A673 (cell line): ENCODE data around the gene DIP2B. TPM values are rescaled to one million over a fixed set of nuclear protein-coding genes. Genes with fewer than 3 reads are reported as not detected.

Experiments used
- BruUV-seq: library from RNA; stranded (reverse); fragments of 400-500 nt; replicated peaks from 2 replicates; lab custom pipeline; 2021; lab: Mats Ljungman, UMichigan
- CTCF ChIA-PET: fragments of 300-600 bp; sonication (Branson Sonifier 250); formaldehyde crosslinking; loops from one replicate; lab custom pipeline; 2022; ENCODE audit warnings: antibody characterized with exemption; lab: Charles Lee
- POLR2A ChIA-PET: fragments of 300-600 bp; sonication (Branson Sonifier 250); formaldehyde crosslinking; loops from one replicate; lab custom pipeline; 2022; ENCODE audit warnings: antibody characterized with exemption; ENCODE audit not compliant: low non-redundant PET; lab: Charles Lee
- DNase-seq: peaks from one replicate; pipeline ENCODE4 v3.0.0-alpha.2; 2015; ENCODE audit warnings: low spot score
- H3K27ac ChIP-seq: fragments of 200-600 bp; sonication (generic); 2 replicates; pipeline ENCODE4 v1.5.1; 2016; ENCODE audit warnings: mixed run types, low read depth, mild to moderate bottlenecking, mixed read lengths, antibody characterized with exemption, low read length; ENCODE audit not compliant: poor library complexity, severe bottlenecking
- H3K27me3 ChIP-seq: fragments of 200-600 bp; sonication (generic); replicated peaks from 2 replicates; pipeline ENCODE4 v1.6.1; 2017; ENCODE audit warnings: mixed run types, low read depth, mild to moderate bottlenecking, mixed read lengths, antibody characterized with exemption, low read length; ENCODE audit not compliant: insufficient read depth, poor library complexity
- H3K36me3 ChIP-seq: fragments of 200-600 bp; sonication (generic); 2 replicates; pipeline ENCODE4 v1.6.1; 2016; ENCODE audit warnings: mixed run types, mild to moderate bottlenecking, mixed read lengths, antibody characterized with exemption, low read length; ENCODE audit not compliant: insufficient read depth, poor library complexity, severe bottlenecking
- H3K4me1 ChIP-seq: fragments of 200-600 bp; sonication (generic); 2 replicates; pipeline ENCODE4 v1.6.1; 2017; ENCODE audit warnings: mixed run types, mild to moderate bottlenecking, mixed read lengths, antibody characterized with exemption, low read length; ENCODE audit not compliant: insufficient read depth, poor library complexity, severe bottlenecking
- H3K4me3 ChIP-seq: fragments of 200-600 bp; sonication (generic); 2 replicates; pipeline ENCODE4 v1.5.1; 2016; ENCODE audit warnings: low read depth, mixed run types, mild to moderate bottlenecking, mixed read lengths, low read length; ENCODE audit not compliant: poor library complexity, severe bottlenecking
- H3K9me3 ChIP-seq: fragments of 200-600 bp; sonication (generic); 2 replicates; pipeline ENCODE4 v1.6.1; 2016; ENCODE audit warnings: mixed run types, low read depth, mild to moderate bottlenecking, mixed read lengths, antibody characterized with exemption, low read length; ENCODE audit not compliant: poor library complexity, severe bottlenecking
- EZH2 ChIP-seq: fragments of 200-600 bp; sonication (generic); IDR thresholded peaks from 2 replicates; pipeline ENCODE4 v1.6.1; 2017; ENCODE audit warnings: borderline replicate concordance, low read depth, mild to moderate bottlenecking, mixed read lengths, antibody characterized with exemption, low read length; ENCODE audit not compliant: poor library complexity, severe bottlenecking
- intact Hi-C: fragments of 100-400 bp; cut with micrococcal nuclease; formaldehyde crosslinking; loops from one replicate; pipeline ENCODE4 v1.10.0; 2022; ENCODE audit not compliant: unreplicated experiment
- total RNA-seq: library from RNA; stranded (reverse); gene quantifications from 2 replicates; pipeline ENCODE4 v1.2.3, GENCODE V29; 2021
- TF ChIP-seq, protein P1 (sequence below): fragments of 300-800, 200-600 bp; sonication (generic); conservative IDR thresholded peaks from 2 replicates; pipeline ENCODE4 v1.5.1; 2017; ENCODE audit warnings: low read depth, mild to moderate bottlenecking, antibody characterized with exemption, low read length, moderate library complexity, mixed read lengths

DIP2B gene
- total RNA-seq, 1 experiment from 2014 or later: 40.5 TPM

DNA sequence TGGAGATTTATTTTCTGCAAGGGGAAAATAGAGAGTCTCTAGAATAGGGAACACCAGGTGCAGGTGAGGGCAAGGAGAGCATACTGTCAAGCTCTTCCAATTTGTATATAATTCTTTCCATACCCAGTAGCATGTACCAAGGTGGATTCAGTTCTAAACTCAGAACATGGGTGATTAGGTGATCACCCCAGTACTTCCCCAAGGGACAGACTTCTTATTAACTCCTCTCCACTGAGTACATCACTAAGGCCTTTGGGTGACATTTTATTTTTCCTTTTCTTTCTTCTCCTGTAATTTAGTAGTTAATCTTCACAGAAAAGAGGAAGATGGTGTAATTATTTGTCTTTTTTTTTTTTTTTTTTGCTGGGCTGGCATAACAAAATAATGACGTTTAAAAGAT lies 54.2 kb downstream of the DIP2B start:
- BruUV-seq: no TSS peak
- Histone ChIP-seq H3K4me3 (no peak overlapping the region), H3K36me3 (no peaks in the 10 kb centered on the region), H3K4me1 (peaks cover 29% of the 10 kb centered on the region), H3K27ac (no peak overlapping the region), H3K9me3 (no peaks in the 10 kb centered on the region), H3K27me3 (no peaks in the 10 kb centered on the region)
- ChIA-PET CTCF (no interaction called here), POLR2A (no interaction called here)
- DNase-seq: no peak
- intact Hi-C loops: no loop called here
- TF ChIP-seq, protein P1, sequence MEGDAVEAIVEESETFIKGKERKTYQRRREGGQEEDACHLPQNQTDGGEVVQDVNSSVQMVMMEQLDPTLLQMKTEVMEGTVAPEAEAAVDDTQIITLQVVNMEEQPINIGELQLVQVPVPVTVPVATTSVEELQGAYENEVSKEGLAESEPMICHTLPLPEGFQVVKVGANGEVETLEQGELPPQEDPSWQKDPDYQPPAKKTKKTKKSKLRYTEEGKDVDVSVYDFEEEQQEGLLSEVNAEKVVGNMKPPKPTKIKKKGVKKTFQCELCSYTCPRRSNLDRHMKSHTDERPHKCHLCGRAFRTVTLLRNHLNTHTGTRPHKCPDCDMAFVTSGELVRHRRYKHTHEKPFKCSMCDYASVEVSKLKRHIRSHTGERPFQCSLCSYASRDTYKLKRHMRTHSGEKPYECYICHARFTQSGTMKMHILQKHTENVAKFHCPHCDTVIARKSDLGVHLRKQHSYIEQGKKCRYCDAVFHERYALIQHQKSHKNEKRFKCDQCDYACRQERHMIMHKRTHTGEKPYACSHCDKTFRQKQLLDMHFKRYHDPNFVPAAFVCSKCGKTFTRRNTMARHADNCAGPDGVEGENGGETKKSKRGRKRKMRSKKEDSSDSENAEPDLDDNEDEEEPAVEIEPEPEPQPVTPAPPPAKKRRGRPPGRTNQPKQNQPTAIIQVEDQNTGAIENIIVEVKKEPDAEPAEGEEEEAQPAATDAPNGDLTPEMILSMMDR: no peak
- TF ChIP-seq EZH2: no peak

DNA sequence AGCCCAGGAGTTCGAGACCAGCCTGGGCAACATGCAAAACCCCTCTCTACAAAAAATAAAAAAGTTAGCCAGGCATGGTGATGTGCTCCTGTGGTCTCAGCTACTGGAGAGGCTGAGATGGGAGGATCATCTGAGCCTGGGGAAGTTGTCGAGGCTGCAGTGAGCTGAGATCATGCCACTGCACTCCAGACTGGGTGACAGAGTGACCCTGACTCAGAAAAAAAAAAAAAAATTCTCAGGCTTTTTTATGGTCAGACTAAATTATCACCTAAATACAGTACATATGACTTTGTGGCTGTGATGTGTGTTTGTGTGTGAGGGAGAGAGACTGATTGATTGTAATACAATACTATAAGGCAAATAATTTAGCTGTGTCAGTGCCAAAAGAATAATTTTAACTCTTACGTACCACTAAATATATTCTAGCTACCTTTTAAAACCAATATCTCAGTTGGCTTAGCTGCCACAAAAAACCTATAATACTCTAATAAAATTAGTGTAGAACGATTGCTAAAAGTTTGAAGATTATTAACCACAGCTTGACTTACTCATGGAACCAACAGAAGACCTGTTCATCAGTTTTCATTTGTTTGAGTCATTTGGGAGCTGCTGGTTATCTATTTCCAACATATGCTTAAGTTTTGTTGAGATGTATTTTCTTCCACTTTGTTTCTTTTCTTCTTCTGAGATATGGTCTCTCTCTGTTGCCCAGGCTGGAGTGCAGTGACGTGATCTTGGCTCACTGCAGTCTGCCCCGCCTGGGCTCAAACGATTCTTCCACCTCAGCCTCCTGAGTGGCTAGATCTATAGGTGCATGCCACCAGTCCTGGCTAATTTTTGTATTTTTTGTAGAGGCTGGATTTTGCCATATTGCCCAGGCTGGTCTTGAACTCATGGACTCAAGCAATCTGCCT lies 58.0 kb downstream of the DIP2B start:
- no peak for TF ChIP-seq EZH2
- TF ChIP-seq, protein P1: no peak
- Histone ChIP-seq H3K36me3 (no peaks in the 10 kb centered on the region), H3K9me3 (no peaks in the 10 kb centered on the region), H3K27ac (peak overlapping the region; percentile 28), H3K4me3 (no peak overlapping the region), H3K27me3 (no peaks in the 10 kb centered on the region), H3K4me1 (peaks cover 47% of the 10 kb centered on the region)
- ChIA-PET CTCF (no interaction called here), POLR2A (no interaction called here)
- no peak for DNase-seq
- intact Hi-C loops: no loop called here
- BruUV-seq: no TSS peak

DNA sequence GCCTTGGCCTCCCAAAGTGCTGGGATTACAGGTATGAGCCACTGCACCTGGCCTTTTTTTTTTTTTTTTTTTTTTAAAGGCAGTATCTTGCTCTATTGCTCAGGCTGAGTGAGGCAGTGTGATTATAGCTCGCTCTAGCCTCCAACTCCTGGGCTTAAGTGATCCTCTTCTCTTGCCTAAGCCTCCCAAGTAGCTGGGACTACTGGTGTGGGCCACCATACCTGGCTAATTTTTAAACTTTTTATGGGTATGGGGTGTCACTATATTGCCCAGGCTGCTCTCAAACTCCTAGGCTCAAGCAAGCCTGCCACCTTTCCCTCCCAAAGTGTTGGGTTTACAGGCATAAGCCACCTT lies 58.6 kb downstream of the DIP2B start:
- intact Hi-C loops: no loop called here
- TF ChIP-seq, protein P1: no peak
- no peak for TF ChIP-seq EZH2
- CTCF ChIA-PET: no interaction called here
- BruUV-seq: no TSS peak
- Histone ChIP-seq H3K36me3 (no peaks in the 10 kb centered on the region), H3K27me3 (no peaks in the 10 kb centered on the region), H3K4me1 (peaks cover 54% of the 10 kb centered on the region), H3K4me3 (no peak overlapping the region), H3K9me3 (no peaks in the 10 kb centered on the region), H3K27ac (peak overlapping the region; percentile 28)
- DNase-seq: no peak
- POLR2A ChIA-PET: no interaction called here
